Suppressor macrophage treated with lipopolysaccharide for 1 hour (primary cell): ENCODE results near the gene CES5A.
"Not testable (repeated sequence)": the region's sequence is repeated elsewhere in the genome, so short reads cannot be mapped to it uniquely, and the experiment has no call there.

Source experiments
- DNase-seq, 3 donors: peaks; one replicate each; pipeline ENCODE4 v3.0.0-alpha.2; 2020 to 2022

The CES5A gene

GRCh38 chr16:55825115-55825728, 50.0 kb downstream of the CES5A start:
- DNase-seq: no peak

- peak; percentile 42 to 74 (median 50) for DNase-seq
These were observed 50.6 kb downstream of the CES5A start for GRCh38 chr16:55824473-55825000.

- DNase-seq: no peak
These were observed 52.8 kb downstream of the CES5A start for GRCh38 chr16:55822280-55822810.

- DNase-seq: no peak
These were observed 54.0 kb downstream of the CES5A start for GRCh38 chr16:55821210-55821609.

- DNase-seq: no peak
These were observed 54.6 kb downstream of the CES5A start for GRCh38 chr16:55820615-55821014.

GRCh38 chr16:55817236-55817912, 57.8 kb downstream of the CES5A start:
- peak in 1 of 3 donors; percentile 45 for DNase-seq

GRCh38 chr16:55816222-55816621, 59.0 kb downstream of the CES5A start:
- DNase-seq: peak in 1 of 3 donors; percentile 16

- DNase-seq: no peak
These were observed 59.9 kb downstream of the CES5A start for GRCh38 chr16:55815320-55815719.

- DNase-seq: not testable (repeated sequence)
These were observed 61.0 kb downstream of the CES5A start for GRCh38 chr16:55814174-55814573.

GRCh38 chr16:55813730-55814129, 61.4 kb downstream of the CES5A start:
- DNase-seq: not testable (repeated sequence)

GRCh38 chr16:55812951-55813350, 62.2 kb downstream of the CES5A start:
- DNase-seq: no peak

- no peak for DNase-seq
These were observed 63.4 kb downstream of the CES5A start for GRCh38 chr16:55811811-55812210.

- no peak for DNase-seq
These were observed 64.7 kb downstream of the CES5A start for GRCh38 chr16:55810451-55810961.

GRCh38 chr16:55809851-55810250, 65.3 kb downstream of the CES5A start:
- no peak for DNase-seq

GRCh38 chr16:55809386-55809785, 65.8 kb downstream of the CES5A start:
- no peak for DNase-seq

GRCh38 chr16:55808286-55808685, 66.9 kb downstream of the CES5A start:
- not testable (repeated sequence) for DNase-seq

- DNase-seq: not testable (repeated sequence)
These were observed 70.1 kb downstream of the CES5A start for GRCh38 chr16:55805104-55805503.

GRCh38 chr16:55803681-55804080, 71.5 kb downstream of the CES5A start:
- DNase-seq: not testable (repeated sequence)
